Activated naive CD8-positive, alpha-beta T cell treated with anti-CD3 and anti-CD28 coated beads, Interleukin-2, amount 10 ng/mL, durations not matched to agents 7 days and 5 days (primary cell): Measurements from ENCODE around the gene FGR. TPM values are rescaled to one million over a fixed set of nuclear protein-coding genes. Genes with fewer than 3 reads are reported as not detected.
"Not testable (repeated sequence)": the region's sequence is repeated elsewhere in the genome, so short reads cannot be mapped to it uniquely, and the experiment has no call there.

Experiments used
- ATAC-seq: fragments of 150-1000 bp; cut with Tn5 transposase; one replicate; pipeline ENCODE4 v1.10.0; 2021; ENCODE audit warnings: low read depth, moderate library complexity
- POLR2A ChIA-PET: fragments of 350-600 bp; sonication (Branson Sonifier 250); formaldehyde crosslinking; loops from one replicate; lab custom pipeline; 2021; ENCODE audit warnings: antibody characterized with exemption; lab: Charles Lee
- DNase-seq: peaks from one replicate; pipeline ENCODE4 v3.0.0; 2021
- H3K27ac Mint-ChIP-seq: one replicate; pipeline ENCODE4 v1.8.0; 2022; ENCODE audit warnings: mild to moderate bottlenecking, mixed read lengths
- H3K27me3 Mint-ChIP-seq: one replicate; pipeline ENCODE4 v1.8.0; 2022; ENCODE audit warnings: mild to moderate bottlenecking, moderate library complexity, mixed read lengths
- H3K36me3 Mint-ChIP-seq: one replicate; pipeline ENCODE4 v1.8.0; 2021; ENCODE audit warnings: mild to moderate bottlenecking, mixed read lengths
- H3K4me1 Mint-ChIP-seq: one replicate; pipeline ENCODE4 v1.8.0; 2021; ENCODE audit warnings: mixed read lengths
- H3K4me3 Mint-ChIP-seq: one replicate; pipeline ENCODE4 v1.8.0; 2022; ENCODE audit warnings: mild to moderate bottlenecking, moderate library complexity, mixed read lengths
- H3K9me3 Mint-ChIP-seq: one replicate; pipeline ENCODE4 v1.8.0; 2021; ENCODE audit warnings: mixed read lengths
- total RNA-seq, 2 experiments: library from RNA; stranded (reverse); gene quantifications; one replicate each; pipeline ENCODE4 v1.2.3, GENCODE V29; 2021

FGR gene
- total RNA-seq, 2 experiments from 2014 or later = 4.7 to 6.0 TPM

- ATAC-seq (no peak), DNase-seq (no peak)
- POLR2A ChIA-PET = interaction anchor here (0.6 to 1.5 kb wide), 2 partner anchors 18 to 94 kb away, joined by 3 to 4 read pairs; no protein-coding TSS in a partner anchor
- Mint-ChIP-seq H3K27me3 (peaks cover 7% of the 10 kb centered on the region), H3K9me3 (no peaks in the 10 kb centered on the region), H3K27ac (peak overlapping the region; percentile 11), H3K4me3 (no peak overlapping the region), H3K36me3 (no peaks in the 10 kb centered on the region), H3K4me1 (peaks cover 33% of the 10 kb centered on the region)
These were observed 8.7 kb downstream of the FGR start for GRCh38 chr1:27626031-27626935.

GRCh38 chr1:27624467-27625178, 10.4 kb downstream of the FGR start:
- peaks cover 24% of the 10 kb centered on the region for H3K4me1 Mint-ChIP-seq

GRCh38 chr1:27623327-27624212, 11.4 kb downstream of the FGR start:
- peaks cover 21% of the 10 kb centered on the region for H3K4me1 Mint-ChIP-seq
- no peaks in the 10 kb centered on the region for H3K27me3 Mint-ChIP-seq
- ATAC-seq (peak; percentile 80), DNase-seq (no peak)
- POLR2A ChIA-PET = interaction anchor here (0.6 to 1.3 kb wide), 2 partner anchors 34 to 39 kb away, joined by 3 to 4 read pairs; no protein-coding TSS in a partner anchor
- no peaks in the 10 kb centered on the region for H3K9me3 Mint-ChIP-seq
- peak overlapping the region; percentile 79 for H3K27ac Mint-ChIP-seq
- peak overlapping the region; percentile 56 for H3K4me3 Mint-ChIP-seq
- H3K36me3 Mint-ChIP-seq = no peaks in the 10 kb centered on the region

More at GRCh38 chr1:27624467-27625178, 10.4 kb downstream of the FGR start:
- DNase-seq = no peak
- no peaks in the 10 kb centered on the region for H3K9me3 Mint-ChIP-seq
- POLR2A ChIA-PET = interaction anchor here (0.6 to 1.5 kb wide), 2 partner anchors 16 to 33 kb away, joined by 4 read pairs; no protein-coding TSS in a partner anchor
- H3K27ac Mint-ChIP-seq = no peak overlapping the region
- no peak for ATAC-seq
- no peak overlapping the region for H3K4me3 Mint-ChIP-seq
- H3K27me3 Mint-ChIP-seq = peaks cover 4% of the 10 kb centered on the region
- no peaks in the 10 kb centered on the region for H3K36me3 Mint-ChIP-seq

GRCh38 chr1:27622828-27623227, 12.2 kb downstream of the FGR start:
- no peak for ATAC-seq
- Mint-ChIP-seq H3K4me1 (peaks cover 28% of the 10 kb centered on the region), H3K27me3 (no peaks in the 10 kb centered on the region), H3K4me3 (peak overlapping the region; percentile 56), H3K36me3 (no peaks in the 10 kb centered on the region), H3K27ac (no peak overlapping the region), H3K9me3 (no peaks in the 10 kb centered on the region)
- DNase-seq = no peak
- POLR2A ChIA-PET = interaction anchor here (1.3 kb wide), 1 partner anchor 40 kb away, joined by 3 read pairs; no protein-coding TSS in a partner anchor

DNA sequence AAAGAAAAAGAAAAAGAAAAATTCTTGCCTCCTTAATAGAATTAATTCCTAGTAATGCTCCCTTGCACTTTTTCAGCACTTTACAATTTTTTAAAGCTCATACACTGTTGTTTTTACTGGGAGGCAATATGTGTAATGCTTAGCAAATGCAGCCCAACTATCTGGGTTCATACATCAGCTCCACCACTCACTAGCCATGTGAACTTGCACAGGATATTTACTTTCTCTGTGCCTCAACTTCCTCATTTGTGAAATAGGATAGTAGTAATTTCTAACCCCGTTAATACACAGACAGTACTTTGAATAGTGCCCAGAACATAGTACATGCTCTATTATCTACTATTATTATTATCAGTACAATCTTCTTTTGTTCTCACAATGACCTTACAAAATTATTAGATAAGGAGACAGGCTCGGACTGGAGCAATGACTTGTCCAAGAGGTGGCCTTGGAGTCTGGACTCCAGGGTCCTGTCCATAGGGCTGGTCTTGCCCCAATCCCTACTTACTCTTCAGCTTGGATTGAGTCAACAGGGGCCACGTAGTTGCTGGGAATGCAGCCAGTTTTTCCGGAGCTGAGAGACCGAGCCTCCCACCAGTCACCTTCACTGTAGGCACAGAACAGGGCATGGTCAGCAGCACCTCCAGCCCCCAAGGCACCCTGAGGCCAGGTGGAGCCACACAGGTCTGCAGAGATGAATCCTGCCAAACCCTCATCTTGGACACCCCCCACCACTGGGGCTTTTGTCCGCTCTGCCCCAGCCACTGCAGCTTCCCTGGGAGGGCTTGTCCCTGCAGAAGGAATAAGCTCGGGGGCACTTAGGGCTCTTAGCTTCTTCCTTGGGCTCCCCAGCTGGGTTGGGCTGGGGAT, 13.7 kb downstream of the FGR start:
- no peaks in the 10 kb centered on the region for H3K36me3 Mint-ChIP-seq
- H3K27ac Mint-ChIP-seq = no peak overlapping the region
- no peak for ATAC-seq
- H3K4me3 Mint-ChIP-seq = no peak overlapping the region
- no peaks in the 10 kb centered on the region for H3K27me3 Mint-ChIP-seq
- H3K4me1 Mint-ChIP-seq = peaks cover 35% of the 10 kb centered on the region
- no peaks in the 10 kb centered on the region for H3K9me3 Mint-ChIP-seq
- POLR2A ChIA-PET = interaction anchor here (0.7 to 1.2 kb wide), 3 partner anchors 10 to 67 kb away, joined by 3 to 6 read pairs (median 4); partner anchors contain the start of gene IFI6
- no peak for DNase-seq

- H3K36me3 Mint-ChIP-seq, H3K27me3 Mint-ChIP-seq, H3K4me3 Mint-ChIP-seq, DNase-seq, ATAC-seq, H3K9me3 Mint-ChIP-seq: not testable (repeated sequence)
- H3K4me1 Mint-ChIP-seq = peaks cover 34% of the 10 kb centered on the region
- peak overlapping the region; percentile 62 for H3K27ac Mint-ChIP-seq
- POLR2A ChIA-PET = interaction anchor here (1.2 kb wide), 1 partner anchor 11 kb away, joined by 4 read pairs; no protein-coding TSS in a partner anchor
These were observed 15.1 kb downstream of the FGR start for GRCh38 chr1:27619782-27620438.

DNA sequence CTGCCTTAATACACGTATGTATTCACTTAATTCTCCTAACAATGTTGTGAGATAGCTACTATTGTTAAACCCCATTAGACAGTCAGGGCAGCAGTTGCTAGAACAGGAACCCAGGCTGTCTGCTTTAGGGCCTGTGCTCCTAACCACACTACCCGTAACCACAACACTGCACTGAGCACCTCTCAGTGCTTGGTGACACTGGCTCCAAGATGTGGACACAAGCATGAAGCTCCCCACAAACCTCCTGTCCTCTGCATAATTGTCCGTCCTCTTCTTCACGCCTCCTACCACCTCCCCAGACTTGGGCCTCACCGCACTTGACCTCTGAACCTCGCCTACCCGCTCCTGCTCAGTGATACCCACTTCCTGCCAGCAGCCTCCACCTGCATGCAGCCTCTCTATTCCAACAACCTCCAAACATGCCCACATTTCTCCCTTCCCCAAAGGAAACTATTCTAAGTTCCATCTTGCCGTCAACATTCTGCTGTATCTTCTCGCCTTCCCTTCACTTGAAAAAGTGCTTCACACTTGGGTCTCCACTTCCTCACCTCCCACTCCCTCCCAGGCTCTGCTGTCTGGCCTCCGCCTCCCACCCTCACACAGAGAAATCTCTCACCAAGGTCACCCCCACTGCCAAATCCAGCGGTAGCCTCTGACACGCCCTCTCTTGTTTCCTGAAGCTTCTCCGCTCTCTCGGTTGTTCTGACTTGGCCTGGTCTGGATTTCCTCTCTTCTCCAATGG, 16.5 kb downstream of the FGR start:
- DNase-seq (no peak), ATAC-seq (peak; percentile 92)
- H3K36me3 Mint-ChIP-seq = no peaks in the 10 kb centered on the region
- peak overlapping the region; percentile 88 for H3K27ac Mint-ChIP-seq
- no peaks in the 10 kb centered on the region for H3K9me3 Mint-ChIP-seq
- POLR2A ChIA-PET = interaction anchor here (1.0 to 5.9 kb wide), 7 partner anchors 10 to 277 kb away, joined by 3 to 46 read pairs (median 6); partner anchors contain the start of gene SYTL1
- H3K4me1 Mint-ChIP-seq = peaks cover 37% of the 10 kb centered on the region
- peak overlapping the region; percentile 66 for H3K4me3 Mint-ChIP-seq
- H3K27me3 Mint-ChIP-seq = no peaks in the 10 kb centered on the region

DNA sequence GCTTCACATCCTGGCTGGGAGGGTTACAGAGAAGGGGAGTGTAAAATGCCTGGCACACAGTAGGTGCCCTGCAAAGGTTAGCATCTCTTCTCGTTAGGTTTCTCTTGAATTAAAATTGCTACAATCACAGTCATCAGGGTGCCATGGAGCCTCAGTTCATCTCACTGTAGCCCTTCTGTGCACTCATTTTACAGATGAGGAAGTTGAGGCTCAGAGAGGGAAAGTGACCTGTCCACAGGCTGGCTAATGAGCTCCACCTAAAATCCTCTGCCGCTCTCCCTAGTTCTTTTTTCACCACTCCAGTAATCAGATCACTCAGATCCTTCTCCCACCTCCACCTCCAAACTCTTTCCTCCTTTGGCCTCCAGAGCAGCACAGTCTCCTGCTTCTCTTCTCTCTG, 17.6 kb downstream of the FGR start:
- H3K27ac Mint-ChIP-seq = peak overlapping the region; percentile 88
- H3K36me3 Mint-ChIP-seq = no peaks in the 10 kb centered on the region
- no peaks in the 10 kb centered on the region for H3K9me3 Mint-ChIP-seq
- ATAC-seq = no peak
- DNase-seq = no peak
- H3K4me3 Mint-ChIP-seq = peak overlapping the region; percentile 66
- H3K27me3 Mint-ChIP-seq = no peaks in the 10 kb centered on the region
- peaks cover 30% of the 10 kb centered on the region for H3K4me1 Mint-ChIP-seq
- POLR2A ChIA-PET = interaction anchor here (1.0 to 5.9 kb wide), 5 partner anchors 9 to 49 kb away, joined by 3 to 46 read pairs (median 8); no protein-coding TSS in a partner anchor

DNA sequence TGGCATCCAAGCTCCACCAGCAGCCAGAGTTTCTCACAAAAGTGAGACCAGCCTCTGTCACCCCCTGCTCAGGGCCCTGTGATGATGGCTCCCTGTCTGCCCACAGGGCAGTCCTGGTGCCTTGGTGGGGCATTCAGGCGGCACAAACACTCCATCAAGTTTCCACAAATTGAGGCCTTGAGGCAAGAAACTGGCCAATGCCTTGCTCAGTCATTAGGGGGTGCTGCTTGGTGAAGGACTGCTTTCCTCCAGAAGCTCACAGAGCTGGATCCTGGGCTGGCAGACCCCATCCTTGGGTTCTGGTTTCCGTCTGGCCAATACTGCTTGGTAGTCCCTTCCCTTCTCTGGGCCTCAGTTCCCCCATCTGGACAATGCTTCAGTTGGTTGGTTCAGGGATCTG, 18.5 kb downstream of the FGR start:
- Mint-ChIP-seq H3K36me3 (no peaks in the 10 kb centered on the region), H3K27ac (no peak overlapping the region), H3K4me3 (no peak overlapping the region), H3K27me3 (no peaks in the 10 kb centered on the region), H3K9me3 (no peaks in the 10 kb centered on the region), H3K4me1 (peaks cover 28% of the 10 kb centered on the region)
- ATAC-seq (no peak), DNase-seq (no peak)
- POLR2A ChIA-PET = interaction anchor here (1.0 to 5.9 kb wide), 4 partner anchors 12 to 156 kb away, joined by 3 to 46 read pairs (median 6); partner anchors contain the start of gene STX12

DNA sequence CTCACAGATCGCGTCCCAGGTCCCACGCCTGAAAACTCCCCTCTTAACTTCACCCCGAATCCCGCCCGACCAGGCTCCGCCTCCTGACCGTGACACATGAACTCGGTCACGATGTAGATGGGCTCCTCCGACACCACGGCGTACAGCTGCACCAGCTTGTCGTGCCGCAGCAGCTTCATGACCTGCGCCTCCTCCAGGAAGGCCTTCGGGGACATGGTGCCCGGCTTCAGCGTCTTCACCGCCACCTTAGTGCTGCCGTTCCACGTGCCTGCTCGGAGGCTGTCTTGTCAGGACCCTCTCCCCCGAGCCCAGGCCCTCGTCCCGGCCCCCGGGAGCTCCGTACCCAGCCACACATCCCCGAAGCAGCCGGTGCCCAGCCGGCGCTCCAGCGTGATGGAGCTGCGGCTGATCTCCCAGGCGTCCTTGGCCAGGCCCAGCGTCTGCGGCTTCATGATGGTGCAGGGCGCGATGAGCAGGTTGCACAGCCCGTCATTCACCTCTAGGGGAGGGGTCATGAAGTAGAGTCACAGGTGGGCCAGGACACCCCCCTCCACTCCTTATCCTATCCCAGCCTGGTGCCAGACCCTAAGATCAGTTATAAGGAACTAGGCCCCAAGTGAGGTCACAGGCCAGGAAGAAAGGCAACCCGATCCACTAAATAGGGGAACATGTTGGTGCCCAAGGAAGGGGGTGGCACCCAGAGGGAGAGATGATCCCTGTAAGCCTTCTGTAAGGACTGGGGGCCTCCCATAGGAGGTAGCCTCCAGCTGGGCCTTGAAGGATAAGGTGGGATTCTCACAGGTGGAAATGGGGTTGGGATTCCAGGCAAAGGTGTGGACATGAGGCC, 19.4 kb downstream of the FGR start:
- Mint-ChIP-seq H3K27ac (no peak overlapping the region), H3K4me1 (peaks cover 28% of the 10 kb centered on the region), H3K9me3 (no peaks in the 10 kb centered on the region), H3K36me3 (no peaks in the 10 kb centered on the region), H3K27me3 (no peaks in the 10 kb centered on the region), H3K4me3 (no peak overlapping the region)
- ATAC-seq (no peak), DNase-seq (no peak)
- POLR2A ChIA-PET = interaction anchor here (1.0 to 5.9 kb wide), 3 partner anchors 18 to 157 kb away, joined by 3 to 46 read pairs (median 3); partner anchors contain the start of gene STX12
